ENCODE data around the gene ANO8.

DNA sequence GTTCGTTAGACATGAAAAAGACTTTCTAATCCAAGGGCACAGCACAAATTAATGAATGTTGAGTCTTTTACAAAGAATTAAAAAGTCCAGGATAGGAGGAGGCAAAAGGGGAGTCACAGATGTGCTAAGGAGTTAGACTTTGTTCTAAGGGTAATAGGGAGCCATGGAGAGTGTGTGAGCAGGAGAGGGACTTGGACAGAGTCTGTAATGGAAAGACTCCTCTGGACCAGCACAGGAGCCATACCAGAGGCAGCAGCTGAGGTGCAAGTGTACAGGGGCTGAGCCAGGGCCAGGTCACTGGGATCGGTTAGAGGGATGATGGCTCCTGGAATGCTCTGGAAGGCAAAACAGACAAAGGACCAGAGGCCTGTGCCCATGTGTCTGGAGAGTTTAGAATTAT, 13.2 kb upstream of the ANO8 start:
- TF ChIP-seq CTCF (IDR thresholded peaks at IDR 0.05; ENCODE audit: low read length) (no peak), EZH2phosphoT487 (IDR thresholded peaks at IDR 0.05; ENCODE audit: low read length) (no peak)
